ENCODE data around the gene SLC17A4.

DNA sequence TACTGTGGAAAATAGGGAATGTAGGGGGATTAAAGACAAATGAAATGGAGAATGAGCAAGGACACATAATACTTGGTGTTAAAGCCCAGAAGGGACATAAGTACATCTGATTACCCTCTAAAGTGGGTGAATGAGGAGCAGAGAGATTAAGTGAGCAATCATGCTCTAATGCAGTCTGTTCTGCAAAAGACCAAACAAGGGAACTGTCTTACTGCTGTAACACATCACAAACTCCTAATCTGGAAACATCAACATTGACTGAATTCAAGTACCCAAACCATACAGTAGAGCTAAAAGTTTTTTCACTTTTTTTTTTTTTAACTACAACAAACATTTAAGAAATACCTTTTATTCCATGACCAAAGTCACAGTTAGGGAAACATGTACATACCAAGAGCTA is 19.3 kb upstream of the SLC17A4 start:
- TF ChIP-seq, protein P1, sequence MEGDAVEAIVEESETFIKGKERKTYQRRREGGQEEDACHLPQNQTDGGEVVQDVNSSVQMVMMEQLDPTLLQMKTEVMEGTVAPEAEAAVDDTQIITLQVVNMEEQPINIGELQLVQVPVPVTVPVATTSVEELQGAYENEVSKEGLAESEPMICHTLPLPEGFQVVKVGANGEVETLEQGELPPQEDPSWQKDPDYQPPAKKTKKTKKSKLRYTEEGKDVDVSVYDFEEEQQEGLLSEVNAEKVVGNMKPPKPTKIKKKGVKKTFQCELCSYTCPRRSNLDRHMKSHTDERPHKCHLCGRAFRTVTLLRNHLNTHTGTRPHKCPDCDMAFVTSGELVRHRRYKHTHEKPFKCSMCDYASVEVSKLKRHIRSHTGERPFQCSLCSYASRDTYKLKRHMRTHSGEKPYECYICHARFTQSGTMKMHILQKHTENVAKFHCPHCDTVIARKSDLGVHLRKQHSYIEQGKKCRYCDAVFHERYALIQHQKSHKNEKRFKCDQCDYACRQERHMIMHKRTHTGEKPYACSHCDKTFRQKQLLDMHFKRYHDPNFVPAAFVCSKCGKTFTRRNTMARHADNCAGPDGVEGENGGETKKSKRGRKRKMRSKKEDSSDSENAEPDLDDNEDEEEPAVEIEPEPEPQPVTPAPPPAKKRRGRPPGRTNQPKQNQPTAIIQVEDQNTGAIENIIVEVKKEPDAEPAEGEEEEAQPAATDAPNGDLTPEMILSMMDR (conservative IDR thresholded peaks at IDR 0.05; ENCODE audit: low read depth, low read length): no peak
- TF ChIP-seq EZH2 (IDR thresholded peaks at IDR 0.05; ENCODE audit: low read length, unreplicated experiment): no peak

All from PC-3 (cell line).